Astrocyte (in vitro differentiated cells and primary cell): ENCODE measurements around the gene PITPNM2.

Source experiments
- EZH2 ChIP-seq: IDR thresholded peaks from 2 replicates; pipeline ENCODE4 v1.6.1; 2012; ENCODE audit warnings: mild to moderate bottlenecking, low read length, inconsistent platforms; ENCODE audit not compliant: insufficient read depth
- TF ChIP-seq, protein P1 (sequence below): IDR thresholded peaks from 2 replicates; pipeline ENCODE4 v1.5.1; 2011; ENCODE audit warnings: low read depth, mild to moderate bottlenecking, inconsistent platforms, low read length, moderate library complexity; ENCODE audit not compliant: insufficient read depth

DNA sequence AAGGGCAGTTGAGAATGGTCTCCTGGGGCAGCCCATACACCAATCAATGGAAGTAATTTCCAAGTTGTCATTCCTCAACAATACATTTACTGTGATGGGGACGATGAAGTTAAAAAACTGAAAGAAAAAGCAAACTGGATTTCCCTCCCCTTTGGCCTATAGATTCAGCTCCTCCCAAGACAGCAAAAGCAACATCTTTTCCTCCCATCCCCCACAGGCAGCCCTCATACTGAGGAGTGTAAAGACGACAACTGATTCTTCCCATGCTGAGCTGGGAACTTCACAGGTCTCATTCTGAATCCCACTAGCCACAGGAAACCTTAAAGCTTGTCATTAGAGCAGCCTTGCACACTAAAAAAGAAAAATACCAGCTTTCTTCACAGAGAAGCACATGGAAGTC is 48.5 kb downstream of the PITPNM2 start:
- TF ChIP-seq, protein P1, sequence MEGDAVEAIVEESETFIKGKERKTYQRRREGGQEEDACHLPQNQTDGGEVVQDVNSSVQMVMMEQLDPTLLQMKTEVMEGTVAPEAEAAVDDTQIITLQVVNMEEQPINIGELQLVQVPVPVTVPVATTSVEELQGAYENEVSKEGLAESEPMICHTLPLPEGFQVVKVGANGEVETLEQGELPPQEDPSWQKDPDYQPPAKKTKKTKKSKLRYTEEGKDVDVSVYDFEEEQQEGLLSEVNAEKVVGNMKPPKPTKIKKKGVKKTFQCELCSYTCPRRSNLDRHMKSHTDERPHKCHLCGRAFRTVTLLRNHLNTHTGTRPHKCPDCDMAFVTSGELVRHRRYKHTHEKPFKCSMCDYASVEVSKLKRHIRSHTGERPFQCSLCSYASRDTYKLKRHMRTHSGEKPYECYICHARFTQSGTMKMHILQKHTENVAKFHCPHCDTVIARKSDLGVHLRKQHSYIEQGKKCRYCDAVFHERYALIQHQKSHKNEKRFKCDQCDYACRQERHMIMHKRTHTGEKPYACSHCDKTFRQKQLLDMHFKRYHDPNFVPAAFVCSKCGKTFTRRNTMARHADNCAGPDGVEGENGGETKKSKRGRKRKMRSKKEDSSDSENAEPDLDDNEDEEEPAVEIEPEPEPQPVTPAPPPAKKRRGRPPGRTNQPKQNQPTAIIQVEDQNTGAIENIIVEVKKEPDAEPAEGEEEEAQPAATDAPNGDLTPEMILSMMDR: no peak
- no peak for TF ChIP-seq EZH2
